ENCODE data around the gene FGD2.
"Not testable (repeated sequence)": the region's sequence is repeated elsewhere in the genome, so short reads cannot be mapped to it uniquely, and the experiment has no call there.

FGD2 gene

GRCh38 chr6:37058984-37059343 lies 53.5 kb downstream of the FGD2 start:
- not testable (repeated sequence) for DNase-seq (ENCODE audit: low read depth in 2 of 2)

- no peak for DNase-seq (ENCODE audit: low read depth in 2 of 2)
These were observed 54.1 kb downstream of the FGD2 start for GRCh38 chr6:37059344-37060194.

- no peak for DNase-seq (ENCODE audit: low read depth in 2 of 2)
These were observed 54.7 kb downstream of the FGD2 start for GRCh38 chr6:37060195-37060559.

- DNase-seq (ENCODE audit: low read depth in 2 of 2): no peak
These were observed 55.8 kb downstream of the FGD2 start for GRCh38 chr6:37061157-37061804.

- DNase-seq (ENCODE audit: low read depth in 2 of 2): no peak
These were observed 57.0 kb downstream of the FGD2 start for GRCh38 chr6:37062424-37062823.

- no peak for DNase-seq (ENCODE audit: low read depth in 2 of 2)
These were observed 63.2 kb downstream of the FGD2 start for GRCh38 chr6:37068356-37069270.

- DNase-seq (ENCODE audit: low read depth in 2 of 2): no peak
These were observed 64.2 kb downstream of the FGD2 start for GRCh38 chr6:37069639-37070038.

GRCh38 chr6:37072526-37072925 lies 67.1 kb downstream of the FGD2 start:
- DNase-seq (ENCODE audit: low read depth in 2 of 2): no peak

GRCh38 chr6:37074053-37074827 lies 68.8 kb downstream of the FGD2 start:
- no peak for DNase-seq (ENCODE audit: low read depth in 2 of 2)

- no peak for DNase-seq (ENCODE audit: low read depth in 2 of 2)
These were observed 71.9 kb downstream of the FGD2 start for GRCh38 chr6:37077191-37077904.

GRCh38 chr6:37077905-37078296 lies 72.4 kb downstream of the FGD2 start:
- DNase-seq (ENCODE audit: low read depth in 2 of 2): no peak
